Hepatocyte (in vitro differentiated cells): ENCODE results near the gene NFKBIA. TPM values are rescaled to one million over a fixed set of nuclear protein-coding genes. Genes with fewer than 3 reads are reported as not detected.

Source experiments
- DNase-seq: peaks from one replicate; pipeline ENCODE4 v3.0.0-alpha.2; 2016; ENCODE audit warnings: low spot score
- H2AFZ ChIP-seq: fragments of 200-600 bp; sonication (generic); 2 replicates; pipeline ENCODE4 v1.6.0; 2016; ENCODE audit warnings: antibody characterized with exemption, mild to moderate bottlenecking
- H3K27ac ChIP-seq: fragments of 200-600 bp; sonication (generic); 2 replicates; pipeline ENCODE4 v1.5.1; 2016; ENCODE audit warnings: mild to moderate bottlenecking
- H3K27me3 ChIP-seq: fragments of 200-600 bp; sonication (generic); 2 replicates; pipeline ENCODE4 v1.6.1; 2016
- H3K36me3 ChIP-seq: fragments of 200-600 bp; sonication (generic); replicated peaks from 2 replicates; pipeline ENCODE4 v1.5.1; 2016; ENCODE audit warnings: low read depth; ENCODE audit not compliant: insufficient read depth
- H3K4me1 ChIP-seq: fragments of 200-600 bp; sonication (generic); 2 replicates; pipeline ENCODE4 v1.5.1; 2016; ENCODE audit warnings: mild to moderate bottlenecking, moderate library complexity; ENCODE audit not compliant: insufficient read depth
- H3K4me2 ChIP-seq: fragments of 200-600 bp; sonication (generic); 2 replicates; pipeline ENCODE4 v1.6.0; 2016
- H3K4me3 ChIP-seq: fragments of 200-600 bp; sonication (generic); 2 replicates; pipeline ENCODE4 v1.5.1; 2016; ENCODE audit warnings: mild to moderate bottlenecking
- H3K79me2 ChIP-seq: fragments of 200-600 bp; sonication (generic); 2 replicates; pipeline ENCODE4 v1.6.0; 2017; ENCODE audit warnings: mild to moderate bottlenecking
- H3K9me2 ChIP-seq: fragments of 200-600 bp; sonication (generic); replicated peaks from 2 replicates; pipeline ENCODE4 v1.6.0; 2017; ENCODE audit warnings: mild to moderate bottlenecking; ENCODE audit not compliant: insufficient read depth
- H3K9me3 ChIP-seq: fragments of 200-600 bp; sonication (generic); 2 replicates; pipeline ENCODE4 v1.5.1; 2016; ENCODE audit warnings: low read depth, mild to moderate bottlenecking
- H4K20me1 ChIP-seq: fragments of 200-600 bp; sonication (generic); 2 replicates; pipeline ENCODE4 v1.6.0; 2016; ENCODE audit warnings: mild to moderate bottlenecking; ENCODE audit not compliant: insufficient read depth, poor library complexity, severe bottlenecking
- CTCF ChIP-seq: fragments of 200-600 bp; sonication (generic); IDR thresholded peaks from 2 replicates; pipeline ENCODE4 v1.5.1; 2016; ENCODE audit warnings: antibody characterized with exemption, mild to moderate bottlenecking; ENCODE audit not compliant: poor library complexity
- EZH2 ChIP-seq: fragments of 200-600 bp; sonication (generic); IDR thresholded peaks from 2 replicates; pipeline ENCODE4 v1.6.1; 2016; ENCODE audit warnings: antibody characterized with exemption, mild to moderate bottlenecking, borderline replicate concordance
- EZH2phosphoT487 ChIP-seq: fragments of 200-600 bp; sonication (generic); IDR thresholded peaks from one replicate; pipeline ENCODE4 v1.6.1; 2018; ENCODE audit warnings: antibody characterized with exemption, mild to moderate bottlenecking, low read depth, moderate library complexity; ENCODE audit not compliant: unreplicated experiment, severe bottlenecking
- WGBS: methylation state at CpG from one replicate; pipeline ENCODE4 v1.1.6; 2016; ENCODE audit warnings: low lambda C conversion rate; ENCODE audit errors: missing lambda C conversion rate; 5-methylcytosine and 5-hydroxymethylcytosine counted together
- polyA plus RNA-seq: library from polyadenylated mRNA; unstranded; fragments of >200 nt; fragmentation: Nextera tagmentation; extraction: Ambion mirVana; gene quantifications from 2 replicates; pipeline ENCODE4 v1.2.1, GENCODE V29; 2016
- total RNA-seq: library from RNA; depleted of rRNA; stranded (reverse); fragments of >200 nt; gene quantifications from 2 replicates; pipeline ENCODE4 v1.2.3, GENCODE V29; 2014

Gene NFKBIA
- total RNA-seq (238 and 252 TPM in 2 replicates), polyA plus RNA-seq (345 and 359 TPM in 2 replicates)

- Histone ChIP-seq H3K27me3 (no peaks in the 10 kb centered on the region), H4K20me1 (peaks cover 25% of the 10 kb centered on the region), H3K27ac (peak within 1 kb of the TSS; percentile 100), H2AFZ (peak within 1 kb of the TSS; percentile 79), H3K4me1 (peaks cover 40% of the 10 kb centered on the region), H3K9me2 (no peaks in the 10 kb centered on the region), H3K79me2 (peaks cover 38% of the 10 kb centered on the region), H3K4me3 (peak within 1 kb of the TSS; percentile 90), H3K4me2 (peak within 1 kb of the TSS; percentile 92), H3K9me3 (no peaks in the 10 kb centered on the region), H3K36me3 (peaks cover 4% of the 10 kb centered on the region)
- DNase-seq, result peak; percentile 96
- WGBS, result 1% methylated on average over 55 of the region's 69 CpGs
- TF ChIP-seq CTCF (peak; percentile 30), EZH2phosphoT487 (no peak), EZH2 (no peak)
Measured at GRCh38 chr14:35404449-35405303, at the start of gene NFKBIA. TSS of gene NFKBIA (minus strand) at chr14:35404749. CDS start at chr14:35404644, 105 bp downstream.

- no peaks in the 10 kb centered on the region for H3K9me2 ChIP-seq
- H3K9me3 ChIP-seq, result no peaks in the 10 kb centered on the region
- H3K36me3 ChIP-seq, result no peaks in the 10 kb centered on the region
- 77% methylated on average over 1 of the region's 1 CpG for WGBS
- no peak for DNase-seq
- no peak overlapping the region for H3K4me2 ChIP-seq
- H3K27ac ChIP-seq, result no peak overlapping the region
- no peak overlapping the region for H3K4me3 ChIP-seq
- no peak for TF ChIP-seq CTCF
- no peak for TF ChIP-seq EZH2phosphoT487
- TF ChIP-seq EZH2, result no peak
- no peak overlapping the region for H2AFZ ChIP-seq
- no peaks in the 10 kb centered on the region for H4K20me1 ChIP-seq
- no peaks in the 10 kb centered on the region for H3K4me1 ChIP-seq
- no peaks in the 10 kb centered on the region for H3K27me3 ChIP-seq
- H3K79me2 ChIP-seq, result no peaks in the 10 kb centered on the region
Measured at GRCh38 chr14:35446450-35446849, 41.9 kb upstream of the NFKBIA start.

- H3K9me3 ChIP-seq, result no peaks in the 10 kb centered on the region
- no peak overlapping the region for H2AFZ ChIP-seq
- no peaks in the 10 kb centered on the region for H4K20me1 ChIP-seq
- no peaks in the 10 kb centered on the region for H3K79me2 ChIP-seq
- TF ChIP-seq EZH2phosphoT487 (no peak), EZH2 (no peak), CTCF (no peak)
- DNase-seq, result no peak
- no peak overlapping the region for H3K4me2 ChIP-seq
- H3K27me3 ChIP-seq, result no peaks in the 10 kb centered on the region
- no peak overlapping the region for H3K27ac ChIP-seq
- H3K36me3 ChIP-seq, result no peaks in the 10 kb centered on the region
- H3K9me2 ChIP-seq, result no peaks in the 10 kb centered on the region
- H3K4me3 ChIP-seq, result no peak overlapping the region
- WGBS, result 90% methylated on average over 1 of the region's 1 CpG
- H3K4me1 ChIP-seq, result no peaks in the 10 kb centered on the region
Measured at GRCh38 chr14:35444104-35444503, 39.6 kb upstream of the NFKBIA start.
